GM23248 (cell line): ENCODE measurements around the gene STAT1.

Source experiments
- EZH2 ChIP-seq: fragments of 200-600 bp; sonication (generic); IDR thresholded peaks from 2 replicates; pipeline ENCODE4 v1.6.1; 2018; ENCODE audit warnings: antibody characterized with exemption, mild to moderate bottlenecking; ENCODE audit not compliant: insufficient read depth, poor library complexity, severe bottlenecking
- EZH2phosphoT487 ChIP-seq: fragments of 200-600 bp; sonication (generic); IDR thresholded peaks from 2 replicates; pipeline ENCODE4 v1.6.1; 2018; ENCODE audit warnings: antibody characterized with exemption, moderate library complexity, mild to moderate bottlenecking, low read depth; ENCODE audit not compliant: insufficient read depth

- TF ChIP-seq EZH2 (no peak), EZH2phosphoT487 (no peak)
Measured at GRCh38 chr2:190948671-190949070, 65.3 kb downstream of the STAT1 start.
